CD14-positive monocyte (primary cell): Measurements from ENCODE around the gene ARHGAP32. TPM values are rescaled to one million over a fixed set of nuclear protein-coding genes. Genes with fewer than 3 reads are reported as not detected.

Experiments used
- DNase-seq, 3 donors: peaks; one replicate each; pipeline ENCODE4 v3.0.0-alpha.2; 2011 to 2022
- H2AFZ ChIP-seq: 2 replicates; pipeline ENCODE4 v1.6.0; 2012; ENCODE audit warnings: mild to moderate bottlenecking, low read depth, low read length, inconsistent platforms; ENCODE audit not compliant: insufficient read depth, poor library complexity, severe bottlenecking
- H3K27ac ChIP-seq, 2 donors: 1 replicate in 1 of 2; 2 replicates in 1 of 2; pipeline ENCODE4 v1.5.1; 2012 to 2013; ENCODE audit warnings: low read length in 2 of 2, control low read depth in 1 of 2, inconsistent platforms in 1 of 2, low read depth in 1 of 2, mild to moderate bottlenecking in 1 of 2
- H3K27me3 ChIP-seq, 2 donors: one replicate each; pipeline versions ENCODE4 v1.6.0 to v1.6.1; 2011 to 2013; ENCODE audit warnings: low read length in 2 of 2; ENCODE audit not compliant: control insufficient read depth in 2 of 2, insufficient read depth in 2 of 2
- H3K36me3 ChIP-seq, 2 donors: replicated peaks in 1 of 2; 1 replicate in 1 of 2; 2 replicates in 1 of 2; pipeline versions ENCODE4 v1.5.1 to v1.6.1; 2012 to 2013; ENCODE audit warnings: low read length in 2 of 2, control low read depth in 1 of 2, inconsistent platforms in 1 of 2, mild to moderate bottlenecking in 1 of 2; ENCODE audit not compliant: insufficient read depth in 2 of 2, control insufficient read depth in 1 of 2
- H3K4me1 ChIP-seq, 2 donors: 1 replicate in 1 of 2; 2 replicates in 1 of 2; pipeline versions ENCODE4 v1.5.1 to v1.6.1; 2012 to 2013; ENCODE audit warnings: low read length in 2 of 2, control low read depth in 1 of 2, inconsistent platforms in 1 of 2, mild to moderate bottlenecking in 1 of 2, moderate library complexity in 1 of 2; ENCODE audit not compliant: insufficient read depth in 2 of 2, control insufficient read depth in 1 of 2
- H3K4me2 ChIP-seq: replicated peaks from 2 replicates; pipeline ENCODE3; 2012; ENCODE audit warnings: low read length, moderate library complexity, mild to moderate bottlenecking; ENCODE audit not compliant: poor library complexity, severe bottlenecking; ENCODE audit errors: extremely low read depth
- H3K4me3 ChIP-seq, 3 experiments: fragments of 200-600 bp in 1 of 3; sonication (generic) in 1 of 3; replicated peaks in 1 of 3; 1 replicate in 2 of 3; 2 replicates in 1 of 3; pipeline ENCODE4 v1.5.1; 2011 to 2013; ENCODE audit warnings: low read length in 3 of 3, mild to moderate bottlenecking in 3 of 3, control low read depth in 2 of 3, low read depth in 2 of 3, inconsistent platforms in 1 of 3, moderate library complexity in 1 of 3
- H3K79me2 ChIP-seq: 2 replicates; pipeline ENCODE4 v1.6.0; 2012; ENCODE audit warnings: mild to moderate bottlenecking, control low read depth, inconsistent platforms, low read length, moderate library complexity; ENCODE audit not compliant: insufficient read depth
- H3K9ac ChIP-seq: 2 replicates; pipeline ENCODE4 v1.6.0; 2017; ENCODE audit warnings: low read length, mild to moderate bottlenecking; ENCODE audit not compliant: insufficient read depth, poor library complexity, severe bottlenecking
- H3K9me3 ChIP-seq, 2 donors: replicated peaks in 1 of 2; 1 replicate in 1 of 2; 2 replicates in 1 of 2; pipeline versions ENCODE4 v1.5.1 to v1.6.1; 2012 to 2013; ENCODE audit warnings: low read length in 2 of 2, control low read depth in 1 of 2; ENCODE audit not compliant: control insufficient read depth in 1 of 2, insufficient read depth in 1 of 2
- H4K20me1 ChIP-seq: 2 replicates; pipeline ENCODE4 v1.6.0; 2012; ENCODE audit warnings: mild to moderate bottlenecking, low read length, control low read depth, moderate library complexity; ENCODE audit not compliant: insufficient read depth
- H3K27ac Mint-ChIP-seq, 7 donors: one replicate each; pipeline ENCODE4 v1.8.0; 2020; ENCODE audit warnings: mild to moderate bottlenecking in 7 of 7, mixed read lengths in 7 of 7, moderate library complexity in 6 of 7, inconsistent platforms in 2 of 7
- H3K27me3 Mint-ChIP-seq, 3 donors: one replicate each; pipeline ENCODE4 v1.8.0; 2021 to 2022; ENCODE audit warnings: low read depth in 3 of 3, mild to moderate bottlenecking in 3 of 3, mixed read lengths in 3 of 3, moderate library complexity in 3 of 3, inconsistent platforms in 1 of 3
- H3K36me3 Mint-ChIP-seq, 2 donors: one replicate each; pipeline ENCODE4 v1.8.0; 2020; ENCODE audit warnings: mixed read lengths in 2 of 2, inconsistent platforms in 1 of 2, mild to moderate bottlenecking in 1 of 2
- H3K4me1 Mint-ChIP-seq: one replicate; pipeline ENCODE4 v1.8.0; 2020; ENCODE audit warnings: mild to moderate bottlenecking, mixed read lengths
- H3K4me3 Mint-ChIP-seq, 2 donors: one replicate each; pipeline ENCODE4 v1.8.0; 2020; ENCODE audit warnings: mild to moderate bottlenecking in 2 of 2, mixed read lengths in 2 of 2, moderate library complexity in 1 of 2
- H3K9me3 Mint-ChIP-seq, 7 donors: one replicate each; pipeline ENCODE4 v1.8.0; 2020 to 2022; ENCODE audit warnings: mixed read lengths in 7 of 7, mild to moderate bottlenecking in 6 of 7, moderate library complexity in 6 of 7, inconsistent platforms in 2 of 7
- CTCF ChIP-seq: fragments of 200-600 bp; IDR thresholded peaks from one replicate; pipeline ENCODE4 v1.8.0; 2022; ENCODE audit warnings: antibody characterized with exemption, mild to moderate bottlenecking
- WGBS: methylation state at CpG from one replicate; pipeline ENCODE4 v1.1.5; 2013; ENCODE audit warnings: missing lambda C conversion rate; ENCODE audit not compliant: insufficient coverage; 5-methylcytosine and 5-hydroxymethylcytosine counted together
- intact Hi-C, 2 donors: fragments of 100-400 bp; cut with micrococcal nuclease; formaldehyde crosslinking; loops; one replicate each; pipeline versions ENCODE4 v1.15.0 to v1.15.1; 2023
- polyA plus RNA-seq, 3 donors: library from polyadenylated mRNA; depleted of rRNA in 1 of 3; unstranded in 2 of 3; stranded (reverse) in 1 of 3; fragments of 300-500 nt in 2 of 3; fragments of >200 nt in 1 of 3; fragmentation: Illumina TruSeq in 2 of 3; gene quantifications; 1 replicate in 2 of 3; 2 replicates in 1 of 3; pipeline ENCODE4 v1.2.3, GENCODE V29; 2012 to 2021

The ARHGAP32 gene
- polyA plus RNA-seq, 3 donors = 0.13 to 3.4 (median 0.72) TPM

DNA sequence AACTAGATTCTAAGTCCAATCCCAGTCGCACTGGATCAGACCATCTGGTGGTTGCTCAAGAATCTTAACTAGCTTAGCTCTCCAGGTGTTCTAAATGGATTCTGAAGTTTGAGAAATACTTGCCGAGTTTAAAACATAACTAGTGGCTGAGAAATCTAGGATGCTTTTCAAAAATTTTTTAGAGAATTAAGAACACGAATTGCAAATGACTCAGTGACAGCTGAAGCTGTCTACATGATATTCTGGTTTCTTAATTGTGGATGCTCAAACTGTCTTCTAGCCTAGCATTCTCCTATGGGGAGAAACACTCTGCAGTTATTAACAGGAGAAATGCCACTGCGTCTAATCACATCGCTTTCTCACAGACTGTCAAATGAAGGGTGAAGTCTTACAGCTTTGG lies 229.2 kb downstream of the ARHGAP32 start:
- no peak for TF ChIP-seq CTCF
- no peak overlapping the region for H3K4me3 Mint-ChIP-seq
- no peaks in the 10 kb centered on the region for H3K79me2 ChIP-seq
- no peak overlapping the region for H3K4me3 ChIP-seq
- peaks cover 0 to 4% (median 2%) of the 10 kb centered on the region in 3 donors for H3K27me3 Mint-ChIP-seq
- H3K9me3 ChIP-seq = no peaks in the 10 kb centered on the region
- no peak overlapping the region for H3K4me2 ChIP-seq
- H3K36me3 ChIP-seq = no peaks in the 10 kb centered on the region
- DNase-seq = no peak
- peaks cover 5% of the 10 kb centered on the region for H3K4me1 Mint-ChIP-seq
- H3K27me3 ChIP-seq = no peaks in the 10 kb centered on the region
- intact Hi-C loops = no loop called here
- H2AFZ ChIP-seq = no peak overlapping the region
- no peak overlapping the region for H3K27ac ChIP-seq
- no peak overlapping the region for H3K27ac Mint-ChIP-seq
- H3K36me3 Mint-ChIP-seq = peaks cover 0 to 4% of the 10 kb centered on the region in 2 donors
- no peaks in the 10 kb centered on the region for H4K20me1 ChIP-seq
- H3K4me1 ChIP-seq = no peaks in the 10 kb centered on the region
- 95% methylated on average over 4 of the region's 5 CpGs for WGBS
- H3K9me3 Mint-ChIP-seq = no peaks in the 10 kb centered on the region
- H3K9ac ChIP-seq = no peak overlapping the region

DNA sequence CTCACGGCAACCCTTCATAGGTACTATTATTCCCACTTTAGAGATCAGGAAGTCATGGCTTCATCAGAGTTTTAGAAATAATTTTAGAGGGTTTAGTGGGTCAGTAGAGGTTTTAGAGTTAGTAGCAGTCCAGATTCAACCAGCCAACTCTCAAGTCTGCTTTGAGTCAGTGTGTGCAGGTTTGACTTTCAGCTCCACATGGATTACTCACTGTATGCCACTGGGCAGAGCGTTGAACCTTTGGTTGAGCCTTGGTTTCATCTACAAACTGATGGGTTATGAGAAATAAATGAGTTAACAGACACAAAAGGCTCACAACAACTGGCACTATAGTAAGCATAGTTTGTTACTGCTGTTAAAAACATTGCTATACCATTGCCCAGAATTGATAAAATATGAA lies 230.5 kb downstream of the ARHGAP32 start:
- no peaks in the 10 kb centered on the region for H3K9me3 Mint-ChIP-seq
- no peaks in the 10 kb centered on the region for H4K20me1 ChIP-seq
- peaks cover 0 to 7% (median 2%) of the 10 kb centered on the region in 3 donors for H3K27me3 Mint-ChIP-seq
- H3K4me3 Mint-ChIP-seq = no peak overlapping the region
- no CpG with 5 or more reads among the region's 2 CpGs for WGBS
- no peak overlapping the region for H3K27ac Mint-ChIP-seq
- no peak overlapping the region for H3K27ac ChIP-seq
- intact Hi-C loops = no loop called here
- H2AFZ ChIP-seq = no peak overlapping the region
- H3K9ac ChIP-seq = no peak overlapping the region
- DNase-seq = no peak
- H3K9me3 ChIP-seq = no peaks in the 10 kb centered on the region
- H3K4me1 ChIP-seq = no peaks in the 10 kb centered on the region
- no peaks in the 10 kb centered on the region for H3K36me3 Mint-ChIP-seq
- H3K36me3 ChIP-seq = no peaks in the 10 kb centered on the region
- no peaks in the 10 kb centered on the region for H3K79me2 ChIP-seq
- H3K4me2 ChIP-seq = no peak overlapping the region
- no peaks in the 10 kb centered on the region for H3K27me3 ChIP-seq
- H3K4me1 Mint-ChIP-seq = peaks cover 5% of the 10 kb centered on the region
- no peak for TF ChIP-seq CTCF
- no peak overlapping the region for H3K4me3 ChIP-seq
